Activated T-cell treated with anti-CD3 and anti-CD28 coated beads, Interleukin-2, amount 50 U/mL, for 72 hours (primary cell): ENCODE results near the gene SCAMP2. TPM values are rescaled to one million over a fixed set of nuclear protein-coding genes. Genes with fewer than 3 reads are reported as not detected.
"Not testable (repeated sequence)": the region's sequence is repeated elsewhere in the genome, so short reads cannot be mapped to it uniquely, and the experiment has no call there.

Experiments used
- ATAC-seq, 2 donors: fragments of 150-1000 bp; cut with Tn5 transposase; replicated peaks in 1 of 2; 2 replicates each; pipeline ENCODE4 v1.10.0; 2021; ENCODE audit warnings: moderate library complexity in 2 of 2, mild to moderate bottlenecking in 1 of 2
- DNase-seq, 2 donors: peaks; one replicate each; pipeline ENCODE4 v3.0.0; 2021 to 2022; ENCODE audit warnings: mixed read lengths in 1 of 2
- H3K27ac Mint-ChIP-seq: one replicate; pipeline ENCODE4 v1.8.0; 2022; ENCODE audit warnings: mild to moderate bottlenecking, moderate library complexity, mixed read lengths
- H3K27me3 Mint-ChIP-seq: one replicate; pipeline ENCODE4 v1.8.0; 2022; ENCODE audit warnings: low read depth, mixed read lengths
- H3K36me3 Mint-ChIP-seq, 2 donors: one replicate each; pipeline ENCODE4 v1.8.0; 2022; ENCODE audit warnings: mixed read lengths in 2 of 2, mild to moderate bottlenecking in 1 of 2; ENCODE audit not compliant: insufficient read depth in 2 of 2
- H3K4me1 Mint-ChIP-seq: one replicate; pipeline ENCODE4 v1.8.0; 2022; ENCODE audit warnings: low read depth, mixed read lengths
- H3K4me3 Mint-ChIP-seq, 2 donors: one replicate each; pipeline ENCODE4 v1.8.0; 2022; ENCODE audit warnings: mild to moderate bottlenecking in 2 of 2, mixed read lengths in 2 of 2, moderate library complexity in 2 of 2
- H3K9me3 Mint-ChIP-seq, 2 donors: one replicate each; pipeline ENCODE4 v1.8.0; 2022; ENCODE audit warnings: mixed read lengths in 2 of 2
- total RNA-seq, 2 donors: library from RNA; stranded (reverse); gene quantifications; one replicate each; pipeline ENCODE4 v1.2.3, GENCODE V29; 2022

Gene SCAMP2, protein sequence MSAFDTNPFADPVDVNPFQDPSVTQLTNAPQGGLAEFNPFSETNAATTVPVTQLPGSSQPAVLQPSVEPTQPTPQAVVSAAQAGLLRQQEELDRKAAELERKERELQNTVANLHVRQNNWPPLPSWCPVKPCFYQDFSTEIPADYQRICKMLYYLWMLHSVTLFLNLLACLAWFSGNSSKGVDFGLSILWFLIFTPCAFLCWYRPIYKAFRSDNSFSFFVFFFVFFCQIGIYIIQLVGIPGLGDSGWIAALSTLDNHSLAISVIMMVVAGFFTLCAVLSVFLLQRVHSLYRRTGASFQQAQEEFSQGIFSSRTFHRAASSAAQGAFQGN
- 10 to 100 TPM; 66.4 to 77.0 TPM for total RNA-seq

DNA sequence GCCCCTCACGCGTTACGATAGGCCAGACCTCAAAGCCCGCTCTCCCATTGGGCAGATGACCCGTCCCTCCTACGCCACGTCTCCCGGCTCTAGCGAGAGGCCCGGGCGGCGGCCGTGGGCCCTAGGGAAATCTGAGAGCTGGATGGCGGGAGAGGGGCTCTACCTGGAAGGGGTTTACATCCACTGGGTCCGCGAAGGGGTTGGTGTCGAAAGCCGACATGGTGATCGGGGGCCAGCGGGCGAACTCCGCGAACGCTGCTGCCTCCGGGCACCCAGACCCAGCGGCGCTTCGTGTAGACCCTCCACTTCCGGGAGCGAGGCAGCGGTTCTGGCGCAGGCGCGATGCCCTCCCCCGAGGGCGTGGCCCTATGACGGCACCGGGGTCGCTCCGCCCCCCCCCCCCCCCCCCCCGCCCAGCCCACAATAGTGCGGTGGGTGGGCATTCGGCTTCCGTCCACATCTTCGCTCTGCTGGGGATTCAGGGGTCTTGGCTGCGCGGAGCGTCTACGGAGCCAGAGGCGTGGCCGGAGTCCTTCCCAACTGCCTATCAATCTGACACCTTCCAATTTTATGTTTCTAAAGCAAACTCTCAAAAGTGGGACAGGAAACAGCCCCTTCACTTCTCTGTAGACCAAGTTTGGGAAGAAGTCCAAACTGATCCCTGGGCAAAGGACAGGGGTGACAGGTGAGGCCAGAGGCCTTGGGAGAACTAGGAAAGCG, at the start of gene SCAMP2:
Gene SCAMP2 (minus strand): TSS at position 330 of the 720 bp plus-strand sequence. CDS start 110 bp downstream, at position 220.
- peak; percentile 85 to 89 for ATAC-seq
- Mint-ChIP-seq H3K27me3 (no peaks in the 10 kb centered on the region), H3K27ac (peak within 1 kb of the TSS; percentile 89), H3K4me3 (peak within 1 kb of the TSS; percentile 95 to 100), H3K36me3 (peaks cover 8% of the 10 kb centered on the region in 2 donors), H3K4me1 (peaks cover 56% of the 10 kb centered on the region), H3K9me3 (peaks cover 0 to 2% of the 10 kb centered on the region in 2 donors)
- DNase-seq = peak; percentile 91 to 95

GRCh38 chr15:74920456-74920855, 47.3 kb upstream of the SCAMP2 start:
- ATAC-seq = no peak
- H3K27ac Mint-ChIP-seq = no peak overlapping the region
- no peak for DNase-seq
- H3K4me3 Mint-ChIP-seq = no peak overlapping the region
- H3K36me3 Mint-ChIP-seq = peaks cover 11 to 29% of the 10 kb centered on the region in 2 donors
- H3K27me3 Mint-ChIP-seq = no peaks in the 10 kb centered on the region
- no peaks in the 10 kb centered on the region for H3K9me3 Mint-ChIP-seq
- H3K4me1 Mint-ChIP-seq = peaks cover 6% of the 10 kb centered on the region

GRCh38 chr15:74917676-74918075, 44.5 kb upstream of the SCAMP2 start:
- no peak for DNase-seq
- ATAC-seq = no peak
- H3K36me3 Mint-ChIP-seq = peaks cover 10 to 24% of the 10 kb centered on the region in 2 donors
- H3K9me3 Mint-ChIP-seq = no peaks in the 10 kb centered on the region
- no peaks in the 10 kb centered on the region for H3K4me1 Mint-ChIP-seq
- H3K27me3 Mint-ChIP-seq = no peaks in the 10 kb centered on the region
- H3K27ac Mint-ChIP-seq = no peak overlapping the region
- H3K4me3 Mint-ChIP-seq = no peak overlapping the region

- not testable (repeated sequence) for H3K4me3 Mint-ChIP-seq, H3K27me3 Mint-ChIP-seq, H3K27ac Mint-ChIP-seq, H3K4me1 Mint-ChIP-seq, ATAC-seq, DNase-seq, H3K9me3 Mint-ChIP-seq
- H3K36me3 Mint-ChIP-seq = peaks cover 3 to 15% of the 10 kb centered on the region in 2 donors
Measured at GRCh38 chr15:74913799-74914198, 40.6 kb upstream of the SCAMP2 start.

GRCh38 chr15:74913041-74913440, 39.9 kb upstream of the SCAMP2 start:
- ATAC-seq (no peak), DNase-seq (no peak)
- Mint-ChIP-seq H3K4me1 (no peaks in the 10 kb centered on the region), H3K27ac (no peak overlapping the region), H3K4me3 (no peak overlapping the region), H3K27me3 (no peaks in the 10 kb centered on the region), H3K9me3 (no peaks in the 10 kb centered on the region), H3K36me3 (peaks cover 0 to 13% of the 10 kb centered on the region in 2 donors)

DNA sequence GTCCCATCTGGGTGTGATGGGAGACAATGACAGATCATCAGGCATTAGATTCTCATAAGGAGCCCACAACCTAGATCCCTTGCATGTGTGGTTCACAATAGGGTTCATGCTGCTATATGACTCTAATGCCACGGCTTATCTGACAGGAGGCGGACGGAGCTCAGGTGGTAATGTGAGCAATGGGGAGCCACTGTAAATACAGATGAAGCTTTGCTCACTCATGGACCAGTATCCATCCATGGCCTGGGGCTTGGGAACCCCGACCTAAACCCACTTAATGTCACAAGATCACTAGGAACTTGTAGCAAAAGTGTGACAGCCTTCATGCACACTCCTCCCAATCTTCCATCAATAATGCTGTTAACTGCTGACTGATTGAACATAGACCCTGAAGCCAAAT, 35.5 kb upstream of the SCAMP2 start:
- peaks cover 25% of the 10 kb centered on the region for H3K4me1 Mint-ChIP-seq
- no peaks in the 10 kb centered on the region for H3K27me3 Mint-ChIP-seq
- DNase-seq = no peak
- H3K9me3 Mint-ChIP-seq = no peaks in the 10 kb centered on the region
- H3K4me3 Mint-ChIP-seq = no peak overlapping the region
- H3K27ac Mint-ChIP-seq = no peak overlapping the region
- ATAC-seq = no peak
- H3K36me3 Mint-ChIP-seq = peaks cover 3 to 4% of the 10 kb centered on the region in 2 donors

DNA sequence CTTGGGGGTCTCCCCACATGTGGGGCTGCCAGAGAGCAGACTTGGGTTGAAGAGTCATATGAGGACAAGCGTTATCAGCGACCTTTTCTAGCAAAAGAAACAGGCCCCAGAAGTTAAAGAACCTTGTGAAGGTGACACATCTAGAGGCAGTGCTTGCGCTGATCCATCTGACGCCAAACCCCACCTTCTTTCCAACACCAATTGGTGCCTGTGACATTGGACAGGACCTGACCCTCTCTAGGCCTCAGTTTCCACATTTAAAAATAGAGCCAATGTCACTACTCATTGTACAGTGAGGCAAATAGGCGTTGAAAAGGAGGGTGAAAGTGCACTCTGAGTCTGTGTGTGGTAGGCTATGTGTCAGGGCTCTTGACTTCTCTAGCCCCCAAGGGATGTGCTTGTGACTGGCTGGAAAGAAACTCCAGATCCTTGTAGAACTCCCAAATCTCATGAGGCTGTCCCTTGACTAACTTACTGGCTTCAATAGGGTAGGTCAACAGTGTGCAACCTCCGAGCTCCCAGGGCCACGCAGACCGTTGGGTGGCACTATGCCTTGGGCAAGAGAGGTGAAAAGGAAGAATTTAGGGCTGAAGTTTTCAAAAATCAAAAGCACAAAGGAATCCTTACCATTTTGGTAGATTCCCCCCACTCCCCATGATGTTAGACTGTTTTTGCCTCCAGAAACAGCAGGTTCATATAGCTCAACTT, 34.2 kb upstream of the SCAMP2 start:
- Mint-ChIP-seq H3K9me3 (no peaks in the 10 kb centered on the region), H3K4me1 (peaks cover 25% of the 10 kb centered on the region), H3K4me3 (peak overlapping the region; percentile 87 to 97), H3K36me3 (peaks cover 5 to 7% of the 10 kb centered on the region in 2 donors), H3K27ac (peak overlapping the region; percentile 96), H3K27me3 (no peaks in the 10 kb centered on the region)
- DNase-seq (no peak), ATAC-seq (peak; percentile 4 to 20)

GRCh38 chr15:74906450-74907162, 33.4 kb upstream of the SCAMP2 start, which contains the start of gene FAM219B:
Gene FAM219B, minus strand, starts transcription at chr15:74906851. Its CDS starts 51 bp downstream, at chr15:74906800.
- H3K36me3 Mint-ChIP-seq = peaks cover 5 to 8% of the 10 kb centered on the region in 2 donors
- peak within 1 kb of the TSS; percentile 96 for H3K27ac Mint-ChIP-seq
- no peaks in the 10 kb centered on the region for H3K9me3 Mint-ChIP-seq
- H3K4me3 Mint-ChIP-seq = peak within 1 kb of the TSS; percentile 87 to 97
- ATAC-seq (peak; percentile 90 to 93), DNase-seq (peak; percentile 90 to 91)
- H3K27me3 Mint-ChIP-seq = no peaks in the 10 kb centered on the region
- H3K4me1 Mint-ChIP-seq = peaks cover 25% of the 10 kb centered on the region

GRCh38 chr15:74906067-74906449, 32.9 kb upstream of the SCAMP2 start:
- ATAC-seq = peak; percentile 27 to 35
- no peaks in the 10 kb centered on the region for H3K27me3 Mint-ChIP-seq
- H3K27ac Mint-ChIP-seq = peak overlapping the region; percentile 54
- peaks cover 26% of the 10 kb centered on the region for H3K4me1 Mint-ChIP-seq
- DNase-seq = no peak
- H3K9me3 Mint-ChIP-seq = no peaks in the 10 kb centered on the region
- peaks cover 5 to 8% of the 10 kb centered on the region in 2 donors for H3K36me3 Mint-ChIP-seq
- peak overlapping the region; percentile 87 to 97 for H3K4me3 Mint-ChIP-seq

- H3K4me1 Mint-ChIP-seq = peaks cover 32% of the 10 kb centered on the region
- ATAC-seq (no peak), DNase-seq (no peak)
- H3K27me3 Mint-ChIP-seq = no peaks in the 10 kb centered on the region
- H3K4me3 Mint-ChIP-seq = peak overlapping the region; percentile 87 to 97
- H3K27ac Mint-ChIP-seq = no peak overlapping the region
- H3K9me3 Mint-ChIP-seq = no peaks in the 10 kb centered on the region
- H3K36me3 Mint-ChIP-seq = peaks cover 6 to 13% of the 10 kb centered on the region in 2 donors
Measured at GRCh38 chr15:74904190-74904805, 31.1 kb upstream of the SCAMP2 start.

- H3K27ac Mint-ChIP-seq = no peak overlapping the region
- H3K9me3 Mint-ChIP-seq = no peaks in the 10 kb centered on the region
- ATAC-seq = no peak
- peaks cover 32% of the 10 kb centered on the region for H3K4me1 Mint-ChIP-seq
- H3K27me3 Mint-ChIP-seq = no peaks in the 10 kb centered on the region
- no peak for DNase-seq
- H3K4me3 Mint-ChIP-seq = no peak overlapping the region
- H3K36me3 Mint-ChIP-seq = peaks cover 6 to 13% of the 10 kb centered on the region in 2 donors
Measured at GRCh38 chr15:74903676-74904075, 30.5 kb upstream of the SCAMP2 start.
